ENCODE results near the gene ZC3H12A. TPM values are rescaled to one million over a fixed set of nuclear protein-coding genes. Genes with fewer than 3 reads are reported as not detected.
A peak's percentile ranks its signal among the peaks of the same experiment; 100 is the strongest.

The ZC3H12A gene
- total and polyA plus RNA-seq, 4 donors: 2.1 to 10.9 (median 3.0) TPM

DNA sequence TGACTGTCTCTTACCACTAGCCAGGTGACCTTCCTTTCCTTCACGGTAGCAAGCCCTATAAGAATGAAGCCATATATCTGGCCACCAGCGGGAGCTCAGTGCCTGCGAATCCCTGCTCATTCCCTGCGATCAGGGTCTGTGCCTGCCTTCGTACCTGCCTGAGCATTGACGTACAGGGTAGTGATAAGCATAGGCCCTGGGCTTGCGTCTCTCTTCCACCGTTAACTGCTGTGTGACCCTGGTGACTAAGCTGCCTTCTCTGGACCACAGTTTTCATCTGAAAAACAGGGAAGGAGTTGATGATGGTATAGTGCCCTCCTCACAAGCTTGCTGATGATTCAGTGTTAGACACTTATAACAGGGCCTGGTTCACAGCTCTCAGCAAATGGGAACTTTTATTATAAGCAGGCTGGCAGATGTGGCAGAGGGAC lies 4.1 kb downstream of the ZC3H12A start (continued):
- TF ChIP-seq FOXA1 (IDR thresholded peaks at IDR 0.05): no peak

DNA sequence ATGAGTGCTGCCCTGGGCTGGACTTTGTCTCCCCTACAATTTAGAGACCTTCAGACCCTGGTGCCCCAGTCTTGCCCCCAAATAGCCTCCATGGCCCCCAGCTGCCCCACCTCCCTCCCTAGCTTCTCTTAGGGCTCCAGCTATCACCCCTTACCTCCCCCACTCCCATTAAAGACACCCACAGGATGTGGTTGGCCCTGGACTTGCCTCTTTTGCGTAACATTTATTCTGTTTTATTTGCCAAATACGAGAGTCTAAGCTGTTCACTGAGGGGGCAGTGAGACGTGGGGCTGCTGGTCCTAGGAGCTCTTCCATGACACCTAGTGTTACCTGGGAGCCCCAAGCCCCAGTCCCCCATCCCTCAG lies 4.5 kb downstream of the ZC3H12A start:
- Histone ChIP-seq H3K36me3 (ENCODE audit: control insufficient read depth in 4 of 4, insufficient read depth in 3 of 4, low read depth in 1 of 4, low read length in 3 of 4) (peaks cover 13 to 30% (median 27%) of the 10 kb centered on the region in 4 donors), H3K9me3 (ENCODE audit: control insufficient read depth in 4 of 4, low read length in 3 of 4) (no peaks in the 10 kb centered on the region), H3K27ac (ENCODE audit: low read depth in 1 of 2, low read length in 2 of 2) (peak overlapping the region; percentile 95 to 97), H3K9ac (ENCODE audit: low read depth in 1 of 2, low read length in 2 of 2) (peak overlapping the region; percentile 81 to 88), H3K4me3 (ENCODE audit: low read depth in 1 of 3, low read length in 3 of 3) (peak overlapping the region; percentile 35 to 86 (median 37)), H3K4me1 (ENCODE audit: control insufficient read depth in 4 of 4, insufficient read depth in 4 of 4, low read length in 3 of 4) (peaks cover 23 to 52% (median 33%) of the 10 kb centered on the region in 4 donors), H3K27me3 (ENCODE audit: control insufficient read depth in 4 of 4, insufficient read depth in 4 of 4, low read length in 3 of 4) (no peaks in the 10 kb centered on the region)
- no peak for DNase-seq (ENCODE audit: low spot score)
- TF ChIP-seq RAD21 (IDR thresholded peaks at IDR 0.05) (no peak), RXRA (IDR thresholded peaks at IDR 0.05) (peak in 1 of 2 donors; percentile 7), YY1 (IDR thresholded peaks at IDR 0.05) (no peak), FOXA1 (IDR thresholded peaks at IDR 0.05) (no peak), HNF4A (conservative IDR thresholded peaks at IDR 0.05) (peak; percentile 43 to 55), TAF1 (conservative IDR thresholded peaks at IDR 0.05) (no peak), GABPA (IDR thresholded peaks at IDR 0.05 in 1 of 2, conservative IDR thresholded peaks at IDR 0.05 in 1 of 2) (peak in 1 of 2 donors; percentile 32), FOXA2 (IDR thresholded peaks at IDR 0.05) (no peak), HNF4G (IDR thresholded peaks at IDR 0.05) (no peak), EGR1 (IDR thresholded peaks at IDR 0.05; ENCODE audit: low read depth in 2 of 2) (no peak)
- TF ChIP-seq, protein P1, sequence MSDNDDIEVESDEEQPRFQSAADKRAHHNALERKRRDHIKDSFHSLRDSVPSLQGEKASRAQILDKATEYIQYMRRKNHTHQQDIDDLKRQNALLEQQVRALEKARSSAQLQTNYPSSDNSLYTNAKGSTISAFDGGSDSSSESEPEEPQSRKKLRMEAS (IDR thresholded peaks at IDR 0.05): peak; percentile 14
- TF ChIP-seq, protein P2, sequence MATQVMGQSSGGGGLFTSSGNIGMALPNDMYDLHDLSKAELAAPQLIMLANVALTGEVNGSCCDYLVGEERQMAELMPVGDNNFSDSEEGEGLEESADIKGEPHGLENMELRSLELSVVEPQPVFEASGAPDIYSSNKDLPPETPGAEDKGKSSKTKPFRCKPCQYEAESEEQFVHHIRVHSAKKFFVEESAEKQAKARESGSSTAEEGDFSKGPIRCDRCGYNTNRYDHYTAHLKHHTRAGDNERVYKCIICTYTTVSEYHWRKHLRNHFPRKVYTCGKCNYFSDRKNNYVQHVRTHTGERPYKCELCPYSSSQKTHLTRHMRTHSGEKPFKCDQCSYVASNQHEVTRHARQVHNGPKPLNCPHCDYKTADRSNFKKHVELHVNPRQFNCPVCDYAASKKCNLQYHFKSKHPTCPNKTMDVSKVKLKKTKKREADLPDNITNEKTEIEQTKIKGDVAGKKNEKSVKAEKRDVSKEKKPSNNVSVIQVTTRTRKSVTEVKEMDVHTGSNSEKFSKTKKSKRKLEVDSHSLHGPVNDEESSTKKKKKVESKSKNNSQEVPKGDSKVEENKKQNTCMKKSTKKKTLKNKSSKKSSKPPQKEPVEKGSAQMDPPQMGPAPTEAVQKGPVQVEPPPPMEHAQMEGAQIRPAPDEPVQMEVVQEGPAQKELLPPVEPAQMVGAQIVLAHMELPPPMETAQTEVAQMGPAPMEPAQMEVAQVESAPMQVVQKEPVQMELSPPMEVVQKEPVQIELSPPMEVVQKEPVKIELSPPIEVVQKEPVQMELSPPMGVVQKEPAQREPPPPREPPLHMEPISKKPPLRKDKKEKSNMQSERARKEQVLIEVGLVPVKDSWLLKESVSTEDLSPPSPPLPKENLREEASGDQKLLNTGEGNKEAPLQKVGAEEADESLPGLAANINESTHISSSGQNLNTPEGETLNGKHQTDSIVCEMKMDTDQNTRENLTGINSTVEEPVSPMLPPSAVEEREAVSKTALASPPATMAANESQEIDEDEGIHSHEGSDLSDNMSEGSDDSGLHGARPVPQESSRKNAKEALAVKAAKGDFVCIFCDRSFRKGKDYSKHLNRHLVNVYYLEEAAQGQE (IDR thresholded peaks at IDR 0.05): peak; percentile 35
- TF ChIP-seq, protein P3, sequence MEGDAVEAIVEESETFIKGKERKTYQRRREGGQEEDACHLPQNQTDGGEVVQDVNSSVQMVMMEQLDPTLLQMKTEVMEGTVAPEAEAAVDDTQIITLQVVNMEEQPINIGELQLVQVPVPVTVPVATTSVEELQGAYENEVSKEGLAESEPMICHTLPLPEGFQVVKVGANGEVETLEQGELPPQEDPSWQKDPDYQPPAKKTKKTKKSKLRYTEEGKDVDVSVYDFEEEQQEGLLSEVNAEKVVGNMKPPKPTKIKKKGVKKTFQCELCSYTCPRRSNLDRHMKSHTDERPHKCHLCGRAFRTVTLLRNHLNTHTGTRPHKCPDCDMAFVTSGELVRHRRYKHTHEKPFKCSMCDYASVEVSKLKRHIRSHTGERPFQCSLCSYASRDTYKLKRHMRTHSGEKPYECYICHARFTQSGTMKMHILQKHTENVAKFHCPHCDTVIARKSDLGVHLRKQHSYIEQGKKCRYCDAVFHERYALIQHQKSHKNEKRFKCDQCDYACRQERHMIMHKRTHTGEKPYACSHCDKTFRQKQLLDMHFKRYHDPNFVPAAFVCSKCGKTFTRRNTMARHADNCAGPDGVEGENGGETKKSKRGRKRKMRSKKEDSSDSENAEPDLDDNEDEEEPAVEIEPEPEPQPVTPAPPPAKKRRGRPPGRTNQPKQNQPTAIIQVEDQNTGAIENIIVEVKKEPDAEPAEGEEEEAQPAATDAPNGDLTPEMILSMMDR (IDR thresholded peaks at IDR 0.05; ENCODE audit: low read depth, low read length, missing input control): no peak
- TF ChIP-seq, protein P4, sequence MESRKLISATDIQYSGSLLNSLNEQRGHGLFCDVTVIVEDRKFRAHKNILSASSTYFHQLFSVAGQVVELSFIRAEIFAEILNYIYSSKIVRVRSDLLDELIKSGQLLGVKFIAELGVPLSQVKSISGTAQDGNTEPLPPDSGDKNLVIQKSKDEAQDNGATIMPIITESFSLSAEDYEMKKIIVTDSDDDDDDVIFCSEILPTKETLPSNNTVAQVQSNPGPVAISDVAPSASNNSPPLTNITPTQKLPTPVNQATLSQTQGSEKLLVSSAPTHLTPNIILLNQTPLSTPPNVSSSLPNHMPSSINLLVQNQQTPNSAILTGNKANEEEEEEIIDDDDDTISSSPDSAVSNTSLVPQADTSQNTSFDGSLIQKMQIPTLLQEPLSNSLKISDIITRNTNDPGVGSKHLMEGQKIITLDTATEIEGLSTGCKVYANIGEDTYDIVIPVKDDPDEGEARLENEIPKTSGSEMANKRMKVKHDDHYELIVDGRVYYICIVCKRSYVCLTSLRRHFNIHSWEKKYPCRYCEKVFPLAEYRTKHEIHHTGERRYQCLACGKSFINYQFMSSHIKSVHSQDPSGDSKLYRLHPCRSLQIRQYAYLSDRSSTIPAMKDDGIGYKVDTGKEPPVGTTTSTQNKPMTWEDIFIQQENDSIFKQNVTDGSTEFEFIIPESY (IDR thresholded peaks at IDR 0.05): no peak
- WGBS: 12% methylated on average over 3 of the region's 3 CpGs
